HepG2 (cell line): ENCODE results near the gene MAN2A2. TPM values are rescaled to one million over a fixed set of nuclear protein-coding genes. Genes with fewer than 3 reads are reported as not detected.

Experiments
- AKAP8 ChIP-seq: sonication (generic); formaldehyde crosslinking; IDR thresholded peaks from 2 replicates; pipeline ENCODE4 v1.5.1; 2020; ENCODE audit warnings: mild to moderate bottlenecking, missing genetic modification reagents
- FOXA3 ChIP-seq: IDR thresholded peaks from 2 replicates; pipeline ENCODE4 v1.6.1; 2016; ENCODE audit warnings: missing genetic modification reagents, missing compliant biosample characterization
- HNRNPUL1 ChIP-seq: fragments of 200-400 bp; formaldehyde crosslinking; IDR thresholded peaks from 2 replicates; pipeline ENCODE4 v1.6.1; 2017; ENCODE audit warnings: low read depth, mild to moderate bottlenecking, low read length, moderate library complexity
- HOXD1 ChIP-seq: sonication (generic); formaldehyde crosslinking; IDR thresholded peaks from 2 replicates; pipeline ENCODE4 v1.5.0; 2020; ENCODE audit warnings: missing genetic modification reagents
- IKZF4 ChIP-seq: sonication (generic); formaldehyde crosslinking; IDR thresholded peaks from 2 replicates; pipeline ENCODE4 v1.5.1; 2020; ENCODE audit warnings: borderline replicate concordance, mild to moderate bottlenecking, low read depth, missing genetic modification reagents; ENCODE audit errors: not compliant biosample characterization
- KMT2A ChIP-seq: sonication (generic); formaldehyde crosslinking; IDR thresholded peaks from 2 replicates; pipeline ENCODE4 v1.4.0; 2020; ENCODE audit warnings: missing genetic modification reagents
- PAX8 ChIP-seq: sonication (generic); formaldehyde crosslinking; IDR thresholded peaks from 2 replicates; pipeline ENCODE4 v1.8.0; 2022; ENCODE audit warnings: mild to moderate bottlenecking, missing genetic modification reagents, borderline replicate concordance
- PHF8 ChIP-seq: sonication (generic); formaldehyde crosslinking; IDR thresholded peaks from 2 replicates; pipeline ENCODE4 v1.5.0; 2020; ENCODE audit warnings: missing genetic modification reagents
- RXRA ChIP-seq: sonication (generic); formaldehyde crosslinking; IDR thresholded peaks from 2 replicates; pipeline ENCODE4 v1.5.1; 2020; ENCODE audit warnings: missing genetic modification reagents
- ZNF205 ChIP-seq: IDR thresholded peaks from 2 replicates; pipeline ENCODE4 v1.6.1; 2018; ENCODE audit warnings: missing biosample characterization, missing genetic modification reagents
- ZNF335 ChIP-seq: sonication (generic); formaldehyde crosslinking; IDR thresholded peaks from 2 replicates; pipeline ENCODE4 v1.4.0; 2020; ENCODE audit warnings: missing genetic modification reagents
- ZNF350 ChIP-seq: sonication (generic); formaldehyde crosslinking; IDR thresholded peaks from 2 replicates; pipeline ENCODE4 v1.4.0; 2020; ENCODE audit warnings: mild to moderate bottlenecking, low read depth, missing genetic modification reagents, borderline replicate concordance
- ZNF496 ChIP-seq: sonication (generic); formaldehyde crosslinking; IDR thresholded peaks from 2 replicates; pipeline ENCODE4 v1.8.1; 2023; ENCODE audit warnings: mild to moderate bottlenecking, moderate library complexity, missing genetic modification reagents; ENCODE audit not compliant: insufficient replicate concordance
- ZNF619 ChIP-seq: sonication (generic); formaldehyde crosslinking; IDR thresholded peaks from 2 replicates; pipeline ENCODE4 v1.4.0; 2020; ENCODE audit warnings: mild to moderate bottlenecking, missing genetic modification reagents
- polyA plus RNA-seq, 8 experiments: library from polyadenylated mRNA; depleted of rRNA in 3 of 8; stranded (reverse) in 7 of 8; unstranded in 1 of 8; fragments of >200 nt; fragmentation: Illumina TruSeq in 4 of 8; extraction: Trizol in 4 of 8; gene quantifications; 2 replicates each; pipeline versions ENCODE4 v1.2.1 to v1.2.3, GENCODE V29; 2011 to 2016; ENCODE audit warnings: low read depth in 4 of 8, missing spikeins in 1 of 8, mixed read lengths in 1 of 8; ENCODE audit not compliant: insufficient read depth in 1 of 8
- total RNA-seq, 5 experiments: library from RNA; depleted of rRNA; stranded (reverse); fragments of >200 nt; fragmentation: Illumina TruSeq; extraction: Trizol; gene quantifications; 2 replicates each; pipeline ENCODE4 v1.2.3, GENCODE V29; 2016; ENCODE audit warnings: low read depth in 1 of 5
- TF ChIP-seq, protein P1 (sequence below): sonication (generic); formaldehyde crosslinking; IDR thresholded peaks from 2 replicates; pipeline ENCODE4 v1.4.0; 2020; ENCODE audit warnings: missing genetic modification reagents
- TF ChIP-seq, protein P2 (sequence below): sonication (generic); formaldehyde crosslinking; IDR thresholded peaks from 2 replicates; pipeline ENCODE4 v1.4.0; 2020; ENCODE audit warnings: missing genetic modification reagents, borderline replicate concordance
- TF ChIP-seq, protein P3 (sequence below): sonication (generic); formaldehyde crosslinking; IDR thresholded peaks from 2 replicates; pipeline ENCODE4 v1.5.0; 2020; ENCODE audit warnings: missing genetic modification reagents
- TF ChIP-seq, protein P4 (sequence below): sonication (generic); formaldehyde crosslinking; IDR thresholded peaks from 2 replicates; pipeline ENCODE4 v1.4.0; 2020; ENCODE audit warnings: mild to moderate bottlenecking, low read depth, missing genetic modification reagents

Gene MAN2A2
- total and polyA plus RNA-seq, 2 of the 13 experiments (the other 11 are each of a cell fraction or from before 2014, with no cell fraction given): 17.5 to 51.5 TPM

GRCh38 chr15:90934949-90935751, 32.0 kb downstream of the MAN2A2 start, which contains the start of gene UNC45A (continued):
- TF ChIP-seq HNRNPUL1: no peak
- 0 out of 2 replicates have a peak, but pooled peaks have one; percentile 27 for TF ChIP-seq KMT2A (CRISPR knock-in tag)
- TF ChIP-seq, protein P1, sequence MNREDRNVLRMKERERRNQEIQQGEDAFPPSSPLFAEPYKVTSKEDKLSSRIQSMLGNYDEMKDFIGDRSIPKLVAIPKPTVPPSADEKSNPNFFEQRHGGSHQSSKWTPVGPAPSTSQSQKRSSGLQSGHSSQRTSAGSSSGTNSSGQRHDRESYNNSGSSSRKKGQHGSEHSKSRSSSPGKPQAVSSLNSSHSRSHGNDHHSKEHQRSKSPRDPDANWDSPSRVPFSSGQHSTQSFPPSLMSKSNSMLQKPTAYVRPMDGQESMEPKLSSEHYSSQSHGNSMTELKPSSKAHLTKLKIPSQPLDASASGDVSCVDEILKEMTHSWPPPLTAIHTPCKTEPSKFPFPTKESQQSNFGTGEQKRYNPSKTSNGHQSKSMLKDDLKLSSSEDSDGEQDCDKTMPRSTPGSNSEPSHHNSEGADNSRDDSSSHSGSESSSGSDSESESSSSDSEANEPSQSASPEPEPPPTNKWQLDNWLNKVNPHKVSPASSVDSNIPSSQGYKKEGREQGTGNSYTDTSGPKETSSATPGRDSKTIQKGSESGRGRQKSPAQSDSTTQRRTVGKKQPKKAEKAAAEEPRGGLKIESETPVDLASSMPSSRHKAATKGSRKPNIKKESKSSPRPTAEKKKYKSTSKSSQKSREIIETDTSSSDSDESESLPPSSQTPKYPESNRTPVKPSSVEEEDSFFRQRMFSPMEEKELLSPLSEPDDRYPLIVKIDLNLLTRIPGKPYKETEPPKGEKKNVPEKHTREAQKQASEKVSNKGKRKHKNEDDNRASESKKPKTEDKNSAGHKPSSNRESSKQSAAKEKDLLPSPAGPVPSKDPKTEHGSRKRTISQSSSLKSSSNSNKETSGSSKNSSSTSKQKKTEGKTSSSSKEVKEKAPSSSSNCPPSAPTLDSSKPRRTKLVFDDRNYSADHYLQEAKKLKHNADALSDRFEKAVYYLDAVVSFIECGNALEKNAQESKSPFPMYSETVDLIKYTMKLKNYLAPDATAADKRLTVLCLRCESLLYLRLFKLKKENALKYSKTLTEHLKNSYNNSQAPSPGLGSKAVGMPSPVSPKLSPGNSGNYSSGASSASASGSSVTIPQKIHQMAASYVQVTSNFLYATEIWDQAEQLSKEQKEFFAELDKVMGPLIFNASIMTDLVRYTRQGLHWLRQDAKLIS (CRISPR knock-in tag): no peak
- TF ChIP-seq FOXA3 (CRISPR knock-in tag): 0 out of 2 replicates have a peak, but pooled peaks have one; percentile 27
- TF ChIP-seq ZNF619 (CRISPR knock-in tag): no peak
- TF ChIP-seq, protein P2, sequence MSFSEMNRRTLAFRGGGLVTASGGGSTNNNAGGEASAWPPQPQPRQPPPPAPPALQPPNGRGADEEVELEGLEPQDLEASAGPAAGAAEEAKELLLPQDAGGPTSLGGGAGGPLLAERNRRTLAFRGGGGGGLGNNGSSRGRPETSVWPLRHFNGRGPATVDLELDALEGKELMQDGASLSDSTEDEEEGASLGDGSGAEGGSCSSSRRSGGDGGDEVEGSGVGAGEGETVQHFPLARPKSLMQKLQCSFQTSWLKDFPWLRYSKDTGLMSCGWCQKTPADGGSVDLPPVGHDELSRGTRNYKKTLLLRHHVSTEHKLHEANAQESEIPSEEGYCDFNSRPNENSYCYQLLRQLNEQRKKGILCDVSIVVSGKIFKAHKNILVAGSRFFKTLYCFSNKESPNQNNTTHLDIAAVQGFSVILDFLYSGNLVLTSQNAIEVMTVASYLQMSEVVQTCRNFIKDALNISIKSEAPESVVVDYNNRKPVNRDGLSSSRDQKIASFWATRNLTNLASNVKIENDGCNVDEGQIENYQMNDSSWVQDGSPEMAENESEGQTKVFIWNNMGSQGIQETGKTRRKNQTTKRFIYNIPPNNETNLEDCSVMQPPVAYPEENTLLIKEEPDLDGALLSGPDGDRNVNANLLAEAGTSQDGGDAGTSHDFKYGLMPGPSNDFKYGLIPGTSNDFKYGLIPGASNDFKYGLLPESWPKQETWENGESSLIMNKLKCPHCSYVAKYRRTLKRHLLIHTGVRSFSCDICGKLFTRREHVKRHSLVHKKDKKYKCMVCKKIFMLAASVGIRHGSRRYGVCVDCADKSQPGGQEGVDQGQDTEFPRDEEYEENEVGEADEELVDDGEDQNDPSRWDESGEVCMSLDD (CRISPR knock-in tag): 0 out of 2 replicates have a peak, but pooled peaks have one; percentile 48
- TF ChIP-seq HOXD1 (CRISPR knock-in tag): no peak
- peak; percentile 21; the same call in 1 of the 2 replicates for TF ChIP-seq ZNF350
- no peak for TF ChIP-seq PAX8
- TF ChIP-seq, protein P3, sequence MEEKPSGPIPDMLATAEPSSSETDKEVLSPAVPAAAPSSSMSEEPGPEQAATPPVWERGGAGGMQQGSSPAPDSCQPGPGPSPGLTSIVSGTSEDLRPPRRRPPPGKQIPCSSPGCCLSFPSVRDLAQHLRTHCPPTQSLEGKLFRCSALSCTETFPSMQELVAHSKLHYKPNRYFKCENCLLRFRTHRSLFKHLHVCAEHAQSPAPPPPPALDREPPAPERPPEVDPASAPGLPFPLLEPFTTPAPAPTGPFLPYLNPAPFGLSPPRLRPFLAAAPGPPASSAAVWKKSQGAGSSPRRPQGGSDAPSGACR (CRISPR knock-in tag): 0 out of 2 replicates have a peak, but pooled peaks have one; percentile 0
- TF ChIP-seq RXRA (CRISPR knock-in tag): no peak
- no peak for TF ChIP-seq AKAP8 (CRISPR knock-in tag)
- peak; percentile 43 for TF ChIP-seq IKZF4
- TF ChIP-seq ZNF335 (CRISPR knock-in tag): no peak; the same call in 1 of the 2 replicates
- no peak; the same call in 1 of the 2 replicates for TF ChIP-seq ZNF205 (CRISPR knock-in tag)
- TF ChIP-seq ZNF496 (CRISPR knock-in tag): no peak
- TF ChIP-seq, protein P4, sequence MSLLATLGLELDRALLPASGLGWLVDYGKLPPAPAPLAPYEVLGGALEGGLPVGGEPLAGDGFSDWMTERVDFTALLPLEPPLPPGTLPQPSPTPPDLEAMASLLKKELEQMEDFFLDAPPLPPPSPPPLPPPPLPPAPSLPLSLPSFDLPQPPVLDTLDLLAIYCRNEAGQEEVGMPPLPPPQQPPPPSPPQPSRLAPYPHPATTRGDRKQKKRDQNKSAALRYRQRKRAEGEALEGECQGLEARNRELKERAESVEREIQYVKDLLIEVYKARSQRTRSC (CRISPR knock-in tag): no peak
- peak; percentile 74 for TF ChIP-seq PHF8 (CRISPR knock-in tag)
